Activated CD4-positive, alpha-beta T cell treated with anti-CD3 and anti-CD28 coated beads, Interleukin-2, amount 10 ng/mL, durations not matched to agents 7 days and 5 days (primary cell): Measurements from ENCODE around the gene OPTC. TPM values are rescaled to one million over a fixed set of nuclear protein-coding genes. Genes with fewer than 3 reads are reported as not detected.

ENCODE experiments used
- CTCF ChIA-PET: fragments of 350-600 bp; sonication (Branson Sonifier 250); formaldehyde crosslinking; loops from one replicate; lab custom pipeline; 2021; ENCODE audit warnings: antibody characterized with exemption; lab: Charles Lee
- POLR2A ChIA-PET: fragments of 350-600 bp; sonication (Branson Sonifier 250); formaldehyde crosslinking; loops from one replicate; lab custom pipeline; 2021; ENCODE audit warnings: antibody characterized with exemption; lab: Charles Lee
- DNase-seq: peaks from one replicate; pipeline ENCODE4 v3.0.0-alpha.2; 2020
- H3K27ac Mint-ChIP-seq: one replicate; pipeline ENCODE4 v1.8.0; 2021; ENCODE audit warnings: mild to moderate bottlenecking, moderate library complexity, mixed read lengths
- H3K27me3 Mint-ChIP-seq: one replicate; pipeline ENCODE4 v1.8.0; 2021; ENCODE audit warnings: mixed read lengths
- H3K36me3 Mint-ChIP-seq: one replicate; pipeline ENCODE4 v1.8.0; 2021; ENCODE audit warnings: low read depth, mixed read lengths
- H3K4me1 Mint-ChIP-seq: one replicate; pipeline ENCODE4 v1.8.0; 2021; ENCODE audit warnings: mixed read lengths
- H3K4me3 Mint-ChIP-seq: one replicate; pipeline ENCODE4 v1.8.0; 2021; ENCODE audit warnings: mild to moderate bottlenecking, moderate library complexity, mixed read lengths
- H3K9me3 Mint-ChIP-seq: one replicate; pipeline ENCODE4 v1.8.0; 2021; ENCODE audit warnings: mixed read lengths
- total RNA-seq, 2 experiments: library from RNA; stranded (reverse); gene quantifications; one replicate each; pipeline ENCODE4 v1.2.3, GENCODE V29; 2021

Gene OPTC
- total RNA-seq, 2 experiments from 2014 or later: not detected

DNA sequence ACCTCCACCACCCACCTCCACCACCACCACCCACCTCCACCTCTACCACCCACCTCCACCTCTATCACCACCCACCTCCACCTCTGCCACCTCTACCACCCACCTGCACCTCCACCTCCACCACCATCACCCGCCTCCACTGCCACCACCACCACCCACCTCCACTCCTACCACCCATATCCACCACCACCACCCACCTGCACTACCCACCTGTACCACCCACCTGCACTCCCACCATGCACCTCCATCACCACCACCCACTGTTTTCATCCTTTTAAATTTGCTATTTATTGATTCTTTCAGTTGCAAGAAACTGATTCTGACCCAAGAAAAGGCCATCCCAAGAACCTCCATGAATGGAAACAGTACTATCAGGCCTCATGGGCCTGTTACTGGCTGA, 6.3 kb downstream of the OPTC start:
- ChIA-PET CTCF (interaction anchor here (0.7 kb wide), 1 partner anchor 629 kb away, joined by 3 read pairs; no protein-coding TSS in a partner anchor), POLR2A (no interaction called here)
- Mint-ChIP-seq H3K27me3 (peaks cover 3% of the 10 kb centered on the region), H3K9me3 (no peaks in the 10 kb centered on the region), H3K36me3 (no peaks in the 10 kb centered on the region), H3K4me1 (no peaks in the 10 kb centered on the region), H3K4me3 (no peak overlapping the region), H3K27ac (no peak overlapping the region)
- no peak for DNase-seq

GRCh38 chr1:203503836-203504235, 9.9 kb downstream of the OPTC start:
- peaks cover 3% of the 10 kb centered on the region for H3K27me3 Mint-ChIP-seq
- H3K36me3 Mint-ChIP-seq: no peaks in the 10 kb centered on the region
- no peaks in the 10 kb centered on the region for H3K9me3 Mint-ChIP-seq
- no peak overlapping the region for H3K4me3 Mint-ChIP-seq
- CTCF ChIA-PET: interaction anchor here (0.7 to 3.8 kb wide), 10 partner anchors 8 to 237 kb away, joined by 3 to 22 read pairs (median 5); no protein-coding TSS in a partner anchor
- POLR2A ChIA-PET: no interaction called here
- no peak overlapping the region for H3K27ac Mint-ChIP-seq
- no peak for DNase-seq
- H3K4me1 Mint-ChIP-seq: no peaks in the 10 kb centered on the region

DNA sequence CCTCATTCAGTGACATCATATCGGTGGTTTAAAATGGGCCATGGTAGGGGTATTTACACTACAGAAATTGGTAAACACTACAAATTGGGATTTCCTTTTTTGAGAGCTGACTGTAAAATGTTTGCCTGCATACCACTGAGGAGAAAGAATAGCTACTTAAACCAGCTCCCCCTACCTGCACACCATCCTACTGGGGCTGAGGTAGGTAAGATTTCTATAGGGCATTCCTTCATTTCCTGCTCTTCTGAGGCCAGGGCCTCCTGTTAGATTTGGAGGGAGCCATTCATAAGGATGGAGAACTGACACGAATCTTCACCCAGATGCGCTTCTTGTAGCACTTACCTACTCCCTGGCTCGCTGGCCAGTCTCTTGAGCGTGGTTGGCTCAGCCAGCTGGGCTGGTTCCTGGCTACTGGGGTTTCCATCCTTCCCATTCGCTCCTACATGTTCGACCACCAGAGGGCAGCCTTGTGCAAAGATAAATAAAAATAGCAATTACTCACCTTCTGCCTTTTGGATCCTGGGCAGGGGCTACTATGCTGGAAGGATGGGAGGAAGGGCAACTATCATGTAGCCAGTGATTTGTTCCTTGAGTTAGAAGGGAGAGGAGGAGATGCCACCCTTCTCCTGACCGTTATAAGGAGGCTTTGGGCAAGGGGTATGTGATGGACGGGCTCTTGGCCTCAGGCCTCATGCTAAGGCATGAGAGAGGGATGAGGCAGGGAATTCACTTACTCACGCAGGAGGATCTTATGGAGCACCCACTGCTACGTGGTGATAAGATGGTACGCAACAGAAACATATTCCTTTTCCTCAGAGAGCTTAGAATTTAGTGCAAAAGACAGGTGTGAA, 10.7 kb downstream of the OPTC start:
- ChIA-PET CTCF (interaction anchor here (0.6 to 3.8 kb wide), 17 partner anchors 9 to 309 kb away, joined by 3 to 22 read pairs (median 4); no protein-coding TSS in a partner anchor), POLR2A (no interaction called here)
- peak; percentile 79 for DNase-seq
- Mint-ChIP-seq H3K9me3 (no peaks in the 10 kb centered on the region), H3K4me1 (no peaks in the 10 kb centered on the region), H3K4me3 (no peak overlapping the region), H3K27ac (no peak overlapping the region), H3K36me3 (no peaks in the 10 kb centered on the region), H3K27me3 (peaks cover 3% of the 10 kb centered on the region)

- Mint-ChIP-seq H3K36me3 (no peaks in the 10 kb centered on the region), H3K9me3 (no peaks in the 10 kb centered on the region), H3K27ac (no peak overlapping the region), H3K27me3 (peaks cover 3% of the 10 kb centered on the region), H3K4me3 (no peak overlapping the region), H3K4me1 (no peaks in the 10 kb centered on the region)
- DNase-seq: no peak
- POLR2A ChIA-PET: no interaction called here
- CTCF ChIA-PET: interaction anchor here (0.6 to 3.8 kb wide), 7 partner anchors 16 to 631 kb away, joined by 3 to 22 read pairs (median 4); no protein-coding TSS in a partner anchor
These were observed 11.7 kb downstream of the OPTC start for GRCh38 chr1:203505526-203506204.

GRCh38 chr1:203506858-203507626, 13.1 kb downstream of the OPTC start:
- Mint-ChIP-seq H3K4me3 (no peak overlapping the region), H3K9me3 (no peaks in the 10 kb centered on the region), H3K27ac (no peak overlapping the region), H3K4me1 (no peaks in the 10 kb centered on the region), H3K27me3 (peaks cover 3% of the 10 kb centered on the region), H3K36me3 (no peaks in the 10 kb centered on the region)
- CTCF ChIA-PET: interaction anchor here (0.7 to 3.8 kb wide), 4 partner anchors 13 to 242 kb away, joined by 3 to 22 read pairs (median 6); no protein-coding TSS in a partner anchor
- DNase-seq: no peak
- POLR2A ChIA-PET: no interaction called here

DNA sequence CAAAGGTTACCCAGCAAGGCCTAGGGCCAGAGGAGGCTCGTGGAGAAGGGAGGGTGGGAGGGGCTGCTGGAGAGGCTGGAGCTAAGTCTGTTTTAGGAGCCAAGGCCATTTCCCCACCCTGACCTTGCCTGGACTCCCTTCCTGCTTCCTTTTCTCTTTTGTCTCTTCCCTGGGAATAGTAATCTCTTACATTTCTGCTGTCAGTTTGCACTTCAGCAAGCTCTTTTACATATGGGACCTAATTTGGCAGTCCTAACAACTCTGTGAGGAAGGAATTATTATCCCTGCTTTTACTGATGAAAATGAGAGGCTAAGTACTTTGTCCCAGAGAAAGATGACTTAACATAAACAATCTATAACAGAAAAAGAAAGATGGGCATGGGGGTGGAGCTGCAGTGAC, 13.8 kb downstream of the OPTC start:
- Mint-ChIP-seq H3K4me1 (peaks cover 5% of the 10 kb centered on the region), H3K9me3 (no peaks in the 10 kb centered on the region), H3K27me3 (peaks cover 3% of the 10 kb centered on the region), H3K36me3 (no peaks in the 10 kb centered on the region), H3K27ac (no peak overlapping the region), H3K4me3 (no peak overlapping the region)
- ChIA-PET POLR2A (no interaction called here), CTCF (interaction anchor here (1.6 kb wide), 2 partner anchors 13 to 241 kb away, joined by 4 to 7 read pairs; no protein-coding TSS in a partner anchor)
- no peak for DNase-seq

DNA sequence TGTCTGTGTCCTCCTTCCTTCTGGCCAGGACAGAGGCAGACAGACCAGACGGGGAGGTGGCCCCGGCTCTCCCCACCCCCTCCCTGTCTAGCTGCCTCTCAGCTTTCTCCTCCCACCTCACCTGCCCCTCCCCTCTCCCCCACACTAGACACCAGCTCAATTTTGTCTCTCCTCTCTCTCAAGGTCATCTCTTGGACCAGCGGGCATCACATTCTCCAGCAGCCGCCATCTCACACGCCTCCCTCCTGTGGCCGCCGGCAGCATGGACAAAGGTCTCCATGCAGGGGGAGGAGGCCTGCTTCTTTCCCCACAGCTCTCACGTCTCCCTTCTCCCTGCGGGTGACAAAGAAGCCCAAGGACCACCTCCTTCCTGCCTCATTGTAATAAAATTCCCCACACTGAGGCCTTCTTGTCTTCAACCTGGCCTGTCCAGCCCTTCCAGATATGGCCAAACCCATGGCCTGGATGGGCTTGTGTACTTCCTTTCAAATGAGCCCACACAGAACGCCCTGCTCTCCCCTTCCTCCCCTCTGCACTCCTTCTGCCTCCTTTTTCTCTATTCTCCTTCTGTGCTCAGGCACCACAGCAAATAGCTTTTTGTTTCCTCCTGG, 14.6 kb downstream of the OPTC start:
- Mint-ChIP-seq H3K9me3 (no peaks in the 10 kb centered on the region), H3K4me1 (peaks cover 13% of the 10 kb centered on the region), H3K36me3 (no peaks in the 10 kb centered on the region), H3K27ac (peak overlapping the region; percentile 0), H3K27me3 (no peaks in the 10 kb centered on the region), H3K4me3 (no peak overlapping the region)
- ChIA-PET CTCF (interaction anchor here (0.6 to 1.6 kb wide), 3 partner anchors 10 to 241 kb away, joined by 3 to 7 read pairs (median 3); no protein-coding TSS in a partner anchor), POLR2A (no interaction called here)
- DNase-seq: no peak

GRCh38 chr1:203509135-203509534, 15.2 kb downstream of the OPTC start:
- Mint-ChIP-seq H3K27ac (peak overlapping the region; percentile 0), H3K36me3 (no peaks in the 10 kb centered on the region), H3K9me3 (no peaks in the 10 kb centered on the region), H3K4me3 (no peak overlapping the region), H3K4me1 (peaks cover 19% of the 10 kb centered on the region), H3K27me3 (no peaks in the 10 kb centered on the region)
- no peak for DNase-seq
- CTCF ChIA-PET: interaction anchor here (0.6 to 1.5 kb wide), 2 partner anchors 10 to 535 kb away, joined by 3 read pairs; no protein-coding TSS in a partner anchor
- POLR2A ChIA-PET: no interaction called here

- no peak for DNase-seq
- no peaks in the 10 kb centered on the region for H3K27me3 Mint-ChIP-seq
- ChIA-PET POLR2A (no interaction called here), CTCF (interaction anchor here (0.5 to 1.9 kb wide), 3 partner anchors 18 to 191 kb away, joined by 3 to 5 read pairs (median 3); no protein-coding TSS in a partner anchor)
- H3K9me3 Mint-ChIP-seq: no peaks in the 10 kb centered on the region
- H3K4me3 Mint-ChIP-seq: no peak overlapping the region
- H3K36me3 Mint-ChIP-seq: no peaks in the 10 kb centered on the region
- peaks cover 27% of the 10 kb centered on the region for H3K4me1 Mint-ChIP-seq
- no peak overlapping the region for H3K27ac Mint-ChIP-seq
These were observed 17.6 kb downstream of the OPTC start for GRCh38 chr1:203511513-203511912.

DNA sequence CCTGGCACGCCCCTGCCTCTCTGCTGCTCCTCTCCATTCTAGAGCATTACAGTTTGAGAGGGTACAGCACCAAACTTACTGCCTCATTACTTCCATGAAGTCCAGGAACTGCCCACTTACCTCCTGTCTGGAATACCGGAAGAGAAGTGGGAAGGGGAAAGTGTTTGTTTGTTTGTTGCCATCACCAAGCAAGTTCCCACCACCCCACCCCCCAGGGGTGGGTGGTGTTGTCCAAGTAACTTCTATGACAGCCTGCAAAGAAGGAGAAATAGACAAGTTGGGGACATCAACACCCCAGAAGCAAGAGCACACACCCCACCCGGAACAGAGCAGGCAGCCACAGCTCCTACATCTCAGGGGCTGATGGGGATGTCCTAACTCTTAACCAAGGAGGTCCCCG, 18.0 kb downstream of the OPTC start:
- peaks cover 27% of the 10 kb centered on the region for H3K4me1 Mint-ChIP-seq
- no peaks in the 10 kb centered on the region for H3K27me3 Mint-ChIP-seq
- no peak for DNase-seq
- H3K4me3 Mint-ChIP-seq: no peak overlapping the region
- ChIA-PET POLR2A (no interaction called here), CTCF (interaction anchor here (0.6 kb wide), 1 partner anchor 117 kb away, joined by 3 read pairs; no protein-coding TSS in a partner anchor)
- H3K36me3 Mint-ChIP-seq: no peaks in the 10 kb centered on the region
- H3K27ac Mint-ChIP-seq: no peak overlapping the region
- H3K9me3 Mint-ChIP-seq: no peaks in the 10 kb centered on the region

GRCh38 chr1:203512517-203512847, 18.5 kb downstream of the OPTC start:
- no peak overlapping the region for H3K4me3 Mint-ChIP-seq
- H3K36me3 Mint-ChIP-seq: no peaks in the 10 kb centered on the region
- H3K27ac Mint-ChIP-seq: no peak overlapping the region
- H3K4me1 Mint-ChIP-seq: peaks cover 27% of the 10 kb centered on the region
- POLR2A ChIA-PET: no interaction called here
- H3K9me3 Mint-ChIP-seq: no peaks in the 10 kb centered on the region
- DNase-seq: no peak
- CTCF ChIA-PET: interaction anchor here (1.0 kb wide), 1 partner anchor 24 kb away, joined by 4 read pairs; no protein-coding TSS in a partner anchor
- H3K27me3 Mint-ChIP-seq: no peaks in the 10 kb centered on the region
